ENCODE measurements around the gene VAMP1. TPM values are rescaled to one million over a fixed set of nuclear protein-coding genes. Genes with fewer than 3 reads are reported as not detected.
A peak's percentile ranks its signal among the peaks of the same experiment; 100 is the strongest.

The VAMP1 gene
- total and polyA plus RNA-seq, 8 donors: 6.3 to 21.6 (median 16.5) TPM

DNA sequence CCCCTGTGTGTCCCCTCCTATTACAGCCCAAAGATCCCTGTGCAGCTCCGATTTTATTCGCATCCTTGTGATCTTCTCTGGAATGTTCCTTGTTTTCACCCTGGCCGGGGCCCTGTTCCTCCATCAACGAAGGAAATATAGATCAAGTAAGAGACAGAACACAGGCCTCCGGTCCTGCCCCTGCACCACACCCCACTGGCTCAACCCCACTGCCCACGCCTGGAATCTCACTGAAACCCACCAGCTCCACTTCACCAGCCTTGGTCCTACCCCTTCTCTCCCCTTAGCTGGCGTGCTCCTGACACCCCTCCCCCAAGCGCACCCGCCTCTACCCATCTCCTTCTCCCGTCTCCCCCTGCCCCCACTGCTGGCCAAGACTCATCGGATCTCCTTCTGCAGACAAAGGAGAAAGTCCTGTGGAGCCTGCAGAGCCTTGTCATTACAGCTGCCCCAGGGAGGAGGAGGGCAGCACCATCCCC, 19.6 kb downstream of the VAMP1 start:
- Histone ChIP-seq H3K9me3 (no peaks in the 10 kb centered on the region), H3K4me3 (peak overlapping the region; percentile 64 to 75), H3K4me1 (peaks cover 7 to 26% of the 10 kb centered on the region in 2 donors), H3K27me3 (no peaks in the 10 kb centered on the region), H3K27ac (peak overlapping the region; percentile 96 to 98), H3K36me3 (peaks cover 0 to 37% of the 10 kb centered on the region in 2 donors)
- intact Hi-C loops (cut with DNase I): loop anchor here in 1 of 2 donors (10.0 kb wide), 1 partner anchor 126 kb away; no protein-coding TSS in a partner anchor
- ATAC-seq (peak; percentile 6), DNase-seq (no peak)
- TF ChIP-seq, protein P1, sequence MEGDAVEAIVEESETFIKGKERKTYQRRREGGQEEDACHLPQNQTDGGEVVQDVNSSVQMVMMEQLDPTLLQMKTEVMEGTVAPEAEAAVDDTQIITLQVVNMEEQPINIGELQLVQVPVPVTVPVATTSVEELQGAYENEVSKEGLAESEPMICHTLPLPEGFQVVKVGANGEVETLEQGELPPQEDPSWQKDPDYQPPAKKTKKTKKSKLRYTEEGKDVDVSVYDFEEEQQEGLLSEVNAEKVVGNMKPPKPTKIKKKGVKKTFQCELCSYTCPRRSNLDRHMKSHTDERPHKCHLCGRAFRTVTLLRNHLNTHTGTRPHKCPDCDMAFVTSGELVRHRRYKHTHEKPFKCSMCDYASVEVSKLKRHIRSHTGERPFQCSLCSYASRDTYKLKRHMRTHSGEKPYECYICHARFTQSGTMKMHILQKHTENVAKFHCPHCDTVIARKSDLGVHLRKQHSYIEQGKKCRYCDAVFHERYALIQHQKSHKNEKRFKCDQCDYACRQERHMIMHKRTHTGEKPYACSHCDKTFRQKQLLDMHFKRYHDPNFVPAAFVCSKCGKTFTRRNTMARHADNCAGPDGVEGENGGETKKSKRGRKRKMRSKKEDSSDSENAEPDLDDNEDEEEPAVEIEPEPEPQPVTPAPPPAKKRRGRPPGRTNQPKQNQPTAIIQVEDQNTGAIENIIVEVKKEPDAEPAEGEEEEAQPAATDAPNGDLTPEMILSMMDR (IDR thresholded peaks at IDR 0.05): no peak

DNA sequence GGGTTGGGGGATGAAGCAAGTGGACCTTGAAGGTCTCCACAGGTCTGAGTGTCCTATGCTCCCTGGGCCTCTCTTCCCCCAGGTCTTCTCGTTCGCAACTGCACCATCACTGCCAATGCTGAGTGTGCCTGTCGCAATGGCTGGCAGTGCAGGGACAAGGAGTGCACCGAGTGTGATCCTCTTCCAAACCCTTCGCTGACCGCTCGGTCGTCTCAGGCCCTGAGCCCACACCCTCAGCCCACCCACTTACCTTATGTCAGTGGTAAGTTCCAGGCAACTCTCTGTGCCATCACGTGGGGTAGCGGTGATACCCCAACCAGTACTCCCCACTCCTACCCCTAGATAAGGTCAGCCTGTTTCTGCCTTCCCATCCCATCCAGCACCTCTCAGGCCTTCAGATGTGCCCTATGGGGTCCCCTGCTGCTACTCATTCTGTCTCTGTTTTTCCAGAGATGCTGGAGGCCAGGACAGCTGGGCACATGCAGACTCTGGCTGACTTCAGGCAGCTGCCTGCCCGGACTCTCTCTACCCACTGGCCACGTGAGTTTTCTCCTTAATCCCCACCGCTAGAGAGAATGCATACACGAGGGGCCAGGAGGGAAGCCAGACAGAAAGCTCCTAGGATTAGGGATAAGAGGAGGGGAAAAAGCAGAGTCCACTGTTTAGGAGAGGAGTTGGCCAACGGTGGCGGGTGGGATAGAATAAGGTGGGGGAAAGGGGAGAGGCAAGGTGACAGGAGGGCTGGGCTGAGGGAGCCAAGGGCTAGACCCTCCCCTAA, 20.2 kb downstream of the VAMP1 start:
- intact Hi-C loops (cut with DNase I): loop anchor here in 1 of 2 donors (10.0 kb wide), 1 partner anchor 125 kb away; no protein-coding TSS in a partner anchor
- DNase-seq (no peak), ATAC-seq (no peak)
- TF ChIP-seq, protein P1 (IDR thresholded peaks at IDR 0.05): no peak
- Histone ChIP-seq H3K27me3 (no peaks in the 10 kb centered on the region), H3K36me3 (peaks cover 0 to 36% of the 10 kb centered on the region in 2 donors), H3K9me3 (no peaks in the 10 kb centered on the region), H3K4me3 (peak overlapping the region; percentile 64 to 75), H3K27ac (peak overlapping the region in 1 of 2 donors; percentile 98), H3K4me1 (peaks cover 7 to 26% of the 10 kb centered on the region in 2 donors)

DNA sequence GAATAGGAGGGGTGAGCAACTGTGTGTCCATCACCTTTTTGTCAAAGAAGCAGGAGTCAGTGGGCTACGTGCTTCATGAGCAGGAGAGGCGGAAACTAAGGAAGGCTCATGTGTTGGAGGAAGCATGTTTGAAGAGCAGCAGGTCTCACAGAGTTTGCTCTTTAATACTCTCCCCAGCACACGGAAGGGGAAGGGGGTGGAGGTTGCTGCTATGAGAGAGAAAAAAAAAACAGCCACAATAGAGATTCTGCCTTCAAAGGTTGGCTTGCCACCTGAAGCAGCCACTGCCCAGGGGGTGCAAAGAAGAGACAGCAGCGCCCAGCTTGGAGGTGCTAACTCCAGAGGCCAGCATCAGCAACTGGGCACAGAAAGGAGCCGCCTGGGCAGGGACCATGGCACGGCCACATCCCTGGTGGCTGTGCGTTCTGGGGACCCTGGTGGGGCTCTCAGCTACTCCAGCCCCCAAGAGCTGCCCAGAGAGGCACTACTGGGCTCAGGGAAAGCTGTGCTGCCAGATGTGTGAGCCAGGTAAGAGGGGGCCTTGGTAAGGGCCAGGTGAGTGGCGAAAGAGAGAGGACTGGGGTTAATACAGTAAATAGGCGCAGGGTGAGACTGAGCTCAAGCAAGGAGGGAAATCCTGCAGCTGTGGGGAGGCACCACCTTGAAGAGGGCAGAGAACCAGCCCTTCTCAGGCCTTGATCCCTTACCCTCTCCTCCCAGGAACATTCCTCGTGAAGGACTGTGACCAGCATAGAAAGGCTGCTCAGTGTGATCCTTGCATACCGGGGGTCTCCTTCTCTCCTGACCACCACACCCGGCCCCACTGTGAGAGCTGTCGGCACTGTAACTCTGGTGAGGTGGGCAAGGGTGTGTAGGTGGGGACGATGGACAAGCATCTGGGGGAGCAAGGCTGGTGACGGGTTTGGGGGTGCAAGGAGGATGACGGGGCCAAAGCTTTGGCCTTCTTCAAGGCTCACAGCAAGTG, 25.5 kb downstream of the VAMP1 start, which contains the start of gene CD27:
CD27 (plus strand) TSS at position 252 of the 985 bp plus-strand sequence; CDS start at position 393, 141 bp downstream.
- peak within 1 kb of the TSS in 1 of 2 donors; percentile 45 for H3K27ac ChIP-seq
- no peak for ATAC-seq
- intact Hi-C loops (cut with DNase I): no loop called here
- peaks cover 0 to 25% of the 10 kb centered on the region in 2 donors for H3K36me3 ChIP-seq
- no peaks in the 10 kb centered on the region for H3K4me1 ChIP-seq
- H3K4me3 ChIP-seq: peak within 1 kb of the TSS in 1 of 2 donors; percentile 16
- no peaks in the 10 kb centered on the region for H3K27me3 ChIP-seq
- no peaks in the 10 kb centered on the region for H3K9me3 ChIP-seq
- DNase-seq: no peak
- TF ChIP-seq, protein P1 (IDR thresholded peaks at IDR 0.05): no peak

DNA sequence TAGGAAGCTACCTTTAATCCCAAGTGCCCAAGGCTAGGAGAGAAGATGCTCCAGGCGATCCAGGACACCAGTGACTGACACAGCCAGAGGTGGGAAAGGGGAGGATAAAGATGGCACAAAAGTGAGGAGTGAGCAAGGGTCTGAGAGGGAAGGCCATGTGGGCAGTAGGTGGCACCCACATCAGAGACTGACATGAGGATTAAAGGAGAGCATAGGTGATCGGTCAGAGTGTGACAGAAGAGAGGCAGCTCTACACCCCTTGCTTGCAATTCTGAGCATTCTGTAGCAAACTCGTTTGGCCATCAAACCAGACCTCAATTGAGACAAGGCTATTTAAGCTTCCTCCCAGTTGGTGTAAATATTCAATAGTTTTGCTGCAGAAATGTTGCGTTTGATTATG, 26.4 kb downstream of the VAMP1 start:
- DNase-seq: no peak
- H3K4me3 ChIP-seq: no peak overlapping the region
- intact Hi-C loops (cut with DNase I): no loop called here
- H3K4me1 ChIP-seq: no peaks in the 10 kb centered on the region
- peaks cover 0 to 25% of the 10 kb centered on the region in 2 donors for H3K36me3 ChIP-seq
- TF ChIP-seq, protein P1 (IDR thresholded peaks at IDR 0.05): no peak
- no peak for ATAC-seq
- no peaks in the 10 kb centered on the region for H3K27me3 ChIP-seq
- no peak overlapping the region for H3K27ac ChIP-seq
- no peaks in the 10 kb centered on the region for H3K9me3 ChIP-seq
